ENCODE results near the gene CTRB1. TPM values are rescaled to one million over a fixed set of nuclear protein-coding genes. Genes with fewer than 3 reads are reported as not detected.

Gene CTRB1
- total RNA-seq: not detected in 2 replicates

GRCh38 chr16:75218256-75219076, at the start of gene CTRB1:
CTRB1 (plus strand) TSS chr16:75218988; CDS start chr16:75219008, 20 bp downstream.

GRCh38 chr16:75206749-75207451, 11.9 kb upstream of the CTRB1 start, which contains the start of gene CTRB2:
CTRB2 (minus strand) TSS chr16:75207161; CDS start chr16:75207141, 20 bp downstream.

GRCh38 chr16:75251280-75252048, 32.7 kb downstream of the CTRB1 start, which contains the start of gene BCAR1:
BCAR1 (minus strand) TSS chr16:75251624; CDS start chr16:75251482, 142 bp downstream.

Other genes with a start within 250 kb of the CTRB1 start
- gene WDR59, start 233.9 kb upstream of the CTRB1 start, total RNA-seq: 21.6 and 27.0 TPM in 2 replicates
- gene ZNRF1, start 220.0 kb upstream of the CTRB1 start, total RNA-seq: 18.3 and 19.9 TPM in 2 replicates
- 2.8 and 3.8 TPM in 2 replicates for gene LDHD, start 102.2 kb upstream of the CTRB1 start, total RNA-seq
- gene ZFP1, start 70.5 kb upstream of the CTRB1 start, total RNA-seq: 15.2 and 17.8 TPM in 2 replicates
- not detected in 2 replicates for gene CTRB2, start 11.8 kb upstream of the CTRB1 start, total RNA-seq
- 44.7 and 45.9 TPM in 2 replicates for gene BCAR1, start 32.6 kb downstream of the CTRB1 start, total RNA-seq
- 45.3 and 47.1 TPM in 2 replicates for gene CFDP1, start 214.5 kb downstream of the CTRB1 start, total RNA-seq
- gene TMEM170A, start 245.7 kb downstream of the CTRB1 start, total RNA-seq: 10.7 and 15.2 TPM in 2 replicates

All from articular chondrocyte of knee joint (primary cell).